Kidney glomerular epithelial cell (primary cell): ENCODE measurements around the gene LYZL2.
"Not testable (repeated sequence)": the region's sequence is repeated elsewhere in the genome, so short reads cannot be mapped to it uniquely, and the experiment has no call there.

Source experiments
- DNase-seq: peaks from one replicate; lab custom pipeline; 2025; lab: John Stamatoyannopoulos, UW

LYZL2 gene

GRCh38 chr10:30639946-30640786 lies 10.6 kb upstream of the LYZL2 start:
- DNase-seq: peak; percentile 62

- DNase-seq: peak; percentile 73
These were observed 8.4 kb upstream of the LYZL2 start for GRCh38 chr10:30637881-30638467.

- DNase-seq: no peak
These were observed 1.6 kb upstream of the LYZL2 start for GRCh38 chr10:30631188-30631587.

GRCh38 chr10:30630571-30630970 lies 1.0 kb upstream of the LYZL2 start:
- no peak for DNase-seq

GRCh38 chr10:30628576-30628975 lies 977 bp downstream of the LYZL2 start:
- not testable (repeated sequence) for DNase-seq

- DNase-seq: not testable (repeated sequence)
These were observed 2.7 kb downstream of the LYZL2 start for GRCh38 chr10:30626837-30627236.

- DNase-seq: not testable (repeated sequence)
These were observed 3.4 kb downstream of the LYZL2 start for GRCh38 chr10:30626196-30626595.

- DNase-seq: no peak
These were observed 4.5 kb downstream of the LYZL2 start for GRCh38 chr10:30625080-30625479.

- DNase-seq: no peak
These were observed 9.6 kb downstream of the LYZL2 start for GRCh38 chr10:30619966-30620365.

GRCh38 chr10:30617070-30617469 lies 12.5 kb downstream of the LYZL2 start:
- DNase-seq: no peak

- not testable (repeated sequence) for DNase-seq
These were observed 18.5 kb downstream of the LYZL2 start for GRCh38 chr10:30611041-30611440.

GRCh38 chr10:30607814-30608213 lies 21.7 kb downstream of the LYZL2 start:
- DNase-seq: no peak

- DNase-seq: no peak
These were observed 23.2 kb downstream of the LYZL2 start for GRCh38 chr10:30606313-30606712.

- not testable (repeated sequence) for DNase-seq
These were observed 24.0 kb downstream of the LYZL2 start for GRCh38 chr10:30605341-30606121.

- DNase-seq: no peak
These were observed 26.0 kb downstream of the LYZL2 start for GRCh38 chr10:30603589-30603988.

GRCh38 chr10:30602747-30603146 lies 26.8 kb downstream of the LYZL2 start:
- DNase-seq: no peak

GRCh38 chr10:30600005-30600404 lies 29.5 kb downstream of the LYZL2 start:
- DNase-seq: no peak

GRCh38 chr10:30598105-30598776 lies 31.3 kb downstream of the LYZL2 start:
- no peak for DNase-seq

GRCh38 chr10:30597433-30597824 lies 32.1 kb downstream of the LYZL2 start:
- DNase-seq: not testable (repeated sequence)

- DNase-seq: not testable (repeated sequence)
These were observed 32.8 kb downstream of the LYZL2 start for GRCh38 chr10:30596493-30597432.

GRCh38 chr10:30596013-30596412 lies 33.5 kb downstream of the LYZL2 start:
- DNase-seq: no peak
